GM12875 (cell line): ENCODE results near the gene TYMS.

Experiments used
- H3K4me3 ChIP-seq: one replicate; pipeline ENCODE4 v1.5.1; 2011; ENCODE audit warnings: low read depth, low read length, control low read depth
- CTCF ChIP-seq: IDR thresholded peaks from 2 replicates; pipeline ENCODE4 v1.5.1; 2011; ENCODE audit warnings: low read depth, mild to moderate bottlenecking, control low read depth, inconsistent platforms, low read length, moderate library complexity, borderline replicate concordance; ENCODE audit not compliant: insufficient read depth

TYMS gene

GRCh38 chr18:627231-627630, 30.2 kb upstream of the TYMS start:
- H3K4me3 ChIP-seq, result no peak overlapping the region
- no peak for TF ChIP-seq CTCF

DNA sequence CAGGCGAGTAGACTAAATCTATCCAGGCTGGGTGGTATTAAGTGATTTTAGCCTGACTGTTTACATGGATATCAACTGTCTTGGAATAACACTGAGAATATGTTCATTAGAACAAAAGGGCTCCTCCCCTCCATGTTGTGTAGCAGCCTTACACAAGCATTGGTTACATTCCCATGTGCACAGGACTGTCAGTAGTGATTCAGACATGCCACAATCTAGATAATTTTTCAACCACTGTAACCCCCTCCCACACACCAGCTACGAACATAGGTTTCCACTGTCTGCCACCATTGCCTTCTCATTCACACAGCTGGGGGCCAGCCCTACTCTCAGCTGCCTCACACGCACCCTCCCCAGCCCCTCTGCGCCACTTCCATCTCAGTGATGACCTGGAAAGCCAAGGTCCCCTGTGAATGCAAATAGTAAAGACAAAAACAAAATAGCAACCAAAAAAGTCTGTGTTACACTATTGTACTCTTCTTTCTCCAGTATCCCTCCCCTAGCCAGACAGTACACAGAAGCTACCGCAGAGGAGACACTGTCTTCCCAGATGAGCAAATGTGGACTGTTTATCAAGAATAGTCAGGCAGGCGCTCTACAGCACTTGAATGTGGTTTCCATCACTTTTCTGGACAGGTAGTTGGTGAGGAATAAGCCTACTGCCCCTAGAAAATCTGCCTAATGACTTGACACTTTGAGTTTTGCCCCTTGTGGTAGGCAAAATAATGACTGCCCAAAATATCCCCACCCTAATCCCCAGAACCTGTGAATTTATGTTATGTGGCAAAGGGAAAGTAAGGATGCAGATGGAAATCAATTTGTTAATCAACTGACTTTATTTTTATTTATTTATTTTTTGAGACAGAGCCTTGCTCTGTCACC, 27.9 kb upstream of the TYMS start:
- H3K4me3 ChIP-seq, result no peak overlapping the region
- TF ChIP-seq CTCF, result peak; percentile 27; the same call in 1 of the 2 replicates

DNA sequence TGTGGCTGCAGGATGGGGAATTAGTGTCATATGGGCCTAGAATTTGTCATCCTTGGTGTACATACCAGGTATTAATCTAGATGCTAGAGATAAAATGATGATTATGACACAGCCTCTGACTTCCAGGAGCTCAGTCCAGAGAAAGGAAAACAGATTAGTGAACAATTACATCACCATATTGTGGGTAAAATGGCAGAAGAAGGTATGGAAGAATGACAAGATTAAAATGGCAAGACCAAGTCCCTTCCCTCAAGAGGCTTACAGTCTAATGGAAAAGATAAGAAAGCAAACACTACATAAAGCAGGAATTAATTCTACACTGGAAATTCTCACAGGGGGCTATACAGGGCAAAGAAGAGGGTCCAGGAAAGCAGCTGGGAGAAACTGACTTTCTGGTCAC, 25.9 kb upstream of the TYMS start:
- TF ChIP-seq CTCF, result no peak
- no peak overlapping the region for H3K4me3 ChIP-seq

DNA sequence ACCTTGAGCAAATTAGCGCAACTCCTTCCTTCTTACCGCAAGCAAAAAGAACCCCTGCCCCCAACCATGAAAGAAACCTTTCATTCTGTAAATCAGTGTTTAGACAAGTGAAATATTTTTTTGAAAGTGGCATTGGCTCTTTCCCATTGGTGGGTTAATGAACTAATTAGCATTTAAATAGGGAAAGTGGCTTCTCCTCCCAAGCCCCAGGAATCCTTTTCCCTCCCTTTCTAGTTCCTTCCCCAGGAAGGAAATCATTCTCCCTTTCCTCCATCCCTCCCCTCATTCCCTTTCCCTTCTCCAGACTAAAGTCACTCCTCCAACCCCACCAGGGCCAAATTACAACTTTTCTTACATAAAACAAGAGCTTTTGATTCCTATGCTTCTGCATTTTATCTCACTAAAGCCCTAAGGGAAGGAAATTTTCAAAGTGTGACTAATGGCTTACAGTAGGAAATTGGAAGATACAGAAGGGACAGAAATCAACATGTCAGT, 22.9 kb upstream of the TYMS start:
- no peak overlapping the region for H3K4me3 ChIP-seq
- no peak for TF ChIP-seq CTCF

- no peak overlapping the region for H3K4me3 ChIP-seq
- no peak for TF ChIP-seq CTCF
These were observed 22.3 kb upstream of the TYMS start for GRCh38 chr18:635171-635570.

DNA sequence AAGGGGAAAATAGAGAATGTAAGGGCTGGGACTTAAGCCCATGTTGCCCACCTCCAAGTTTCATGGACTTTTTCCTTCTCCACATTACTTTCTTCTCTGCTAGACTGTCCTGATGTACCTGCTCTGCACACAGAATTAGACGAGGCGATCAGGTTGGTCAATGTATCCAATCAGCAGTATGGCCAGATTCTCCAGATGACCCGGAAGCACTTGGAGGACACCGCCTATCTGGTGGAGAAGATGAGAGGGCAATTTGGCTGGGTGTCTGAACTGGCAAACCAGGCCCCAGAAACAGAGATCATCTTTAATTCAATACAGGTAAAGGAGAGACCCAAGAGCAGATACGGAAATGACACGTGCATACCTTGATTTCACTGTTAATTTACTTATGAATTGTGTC, 16.2 kb upstream of the TYMS start:
- H3K4me3 ChIP-seq, result no peak overlapping the region

More for the DNA sequence above, 16.2 kb upstream of the TYMS start:
- TF ChIP-seq CTCF, result no peak
